OCI-LY1 (cell line): ENCODE results near the gene IFRD2.

Source experiments
- EZH2 ChIP-seq: fragments of 200-600 bp; sonication (generic), shearing (Covaris generic); IDR thresholded peaks from 2 replicates; pipeline ENCODE4 v1.8.0; 2017; ENCODE audit warnings: borderline replicate concordance, mixed run types, mild to moderate bottlenecking, antibody characterized with exemption, low read length, moderate library complexity, mixed read lengths
- TF ChIP-seq, protein P1 (sequence below): fragments of 200-600 bp; sonication (generic), shearing (Covaris generic); IDR thresholded peaks from 2 replicates; pipeline ENCODE4 v1.5.1; 2017; ENCODE audit warnings: mild to moderate bottlenecking, antibody characterized with exemption, low read length, moderate library complexity, mixed read lengths

DNA sequence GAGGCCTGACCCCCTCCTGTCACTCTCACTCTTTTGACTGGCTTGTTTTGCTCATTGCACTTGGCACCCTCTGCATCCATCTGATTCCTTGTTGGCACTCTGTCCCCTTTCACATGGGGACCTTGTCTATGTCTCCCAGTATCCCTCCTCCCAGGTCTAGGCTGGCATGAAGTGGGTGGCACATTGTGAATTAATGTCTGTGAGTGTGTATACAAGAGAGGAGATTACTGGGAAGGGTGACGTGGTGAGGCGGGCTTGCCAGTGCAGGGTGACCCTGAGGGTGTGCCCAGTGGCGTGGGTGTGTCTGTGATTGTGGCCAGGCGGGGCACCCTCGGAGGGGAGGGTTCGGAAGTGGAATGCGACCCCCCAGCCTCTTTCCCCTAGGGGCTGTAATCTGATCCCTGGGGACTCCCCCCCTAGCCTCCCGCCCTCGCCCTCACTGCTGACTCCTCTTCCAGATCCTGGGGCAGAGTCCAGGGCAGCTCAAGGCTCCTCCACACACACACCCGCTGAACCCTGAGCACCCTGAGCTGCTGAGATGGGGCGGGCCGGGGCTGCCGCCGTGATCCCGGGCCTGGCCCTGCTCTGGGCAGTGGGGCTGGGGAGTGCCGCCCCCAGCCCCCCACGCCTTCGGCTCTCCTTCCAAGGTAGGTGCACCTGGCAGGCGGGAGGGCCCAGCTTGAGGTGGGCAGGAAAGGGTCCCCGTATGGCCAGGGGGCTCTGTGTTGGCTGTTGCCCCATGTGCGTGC, 23.4 kb downstream of the IFRD2 start, which contains the start of gene SEMA3B:
- TF ChIP-seq, protein P1, sequence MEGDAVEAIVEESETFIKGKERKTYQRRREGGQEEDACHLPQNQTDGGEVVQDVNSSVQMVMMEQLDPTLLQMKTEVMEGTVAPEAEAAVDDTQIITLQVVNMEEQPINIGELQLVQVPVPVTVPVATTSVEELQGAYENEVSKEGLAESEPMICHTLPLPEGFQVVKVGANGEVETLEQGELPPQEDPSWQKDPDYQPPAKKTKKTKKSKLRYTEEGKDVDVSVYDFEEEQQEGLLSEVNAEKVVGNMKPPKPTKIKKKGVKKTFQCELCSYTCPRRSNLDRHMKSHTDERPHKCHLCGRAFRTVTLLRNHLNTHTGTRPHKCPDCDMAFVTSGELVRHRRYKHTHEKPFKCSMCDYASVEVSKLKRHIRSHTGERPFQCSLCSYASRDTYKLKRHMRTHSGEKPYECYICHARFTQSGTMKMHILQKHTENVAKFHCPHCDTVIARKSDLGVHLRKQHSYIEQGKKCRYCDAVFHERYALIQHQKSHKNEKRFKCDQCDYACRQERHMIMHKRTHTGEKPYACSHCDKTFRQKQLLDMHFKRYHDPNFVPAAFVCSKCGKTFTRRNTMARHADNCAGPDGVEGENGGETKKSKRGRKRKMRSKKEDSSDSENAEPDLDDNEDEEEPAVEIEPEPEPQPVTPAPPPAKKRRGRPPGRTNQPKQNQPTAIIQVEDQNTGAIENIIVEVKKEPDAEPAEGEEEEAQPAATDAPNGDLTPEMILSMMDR: no peak
- TF ChIP-seq EZH2: no peak
